Measurements from ENCODE around the gene C14orf93. TPM values are rescaled to one million over a fixed set of nuclear protein-coding genes. Genes with fewer than 3 reads are reported as not detected.

C14orf93 gene
- total and polyA plus RNA-seq, 9 of the 15 experiments (the other 6 are each of a cell fraction or from before 2014, with no cell fraction given): 2.2 to 22.4 (median 16.1) TPM

DNA sequence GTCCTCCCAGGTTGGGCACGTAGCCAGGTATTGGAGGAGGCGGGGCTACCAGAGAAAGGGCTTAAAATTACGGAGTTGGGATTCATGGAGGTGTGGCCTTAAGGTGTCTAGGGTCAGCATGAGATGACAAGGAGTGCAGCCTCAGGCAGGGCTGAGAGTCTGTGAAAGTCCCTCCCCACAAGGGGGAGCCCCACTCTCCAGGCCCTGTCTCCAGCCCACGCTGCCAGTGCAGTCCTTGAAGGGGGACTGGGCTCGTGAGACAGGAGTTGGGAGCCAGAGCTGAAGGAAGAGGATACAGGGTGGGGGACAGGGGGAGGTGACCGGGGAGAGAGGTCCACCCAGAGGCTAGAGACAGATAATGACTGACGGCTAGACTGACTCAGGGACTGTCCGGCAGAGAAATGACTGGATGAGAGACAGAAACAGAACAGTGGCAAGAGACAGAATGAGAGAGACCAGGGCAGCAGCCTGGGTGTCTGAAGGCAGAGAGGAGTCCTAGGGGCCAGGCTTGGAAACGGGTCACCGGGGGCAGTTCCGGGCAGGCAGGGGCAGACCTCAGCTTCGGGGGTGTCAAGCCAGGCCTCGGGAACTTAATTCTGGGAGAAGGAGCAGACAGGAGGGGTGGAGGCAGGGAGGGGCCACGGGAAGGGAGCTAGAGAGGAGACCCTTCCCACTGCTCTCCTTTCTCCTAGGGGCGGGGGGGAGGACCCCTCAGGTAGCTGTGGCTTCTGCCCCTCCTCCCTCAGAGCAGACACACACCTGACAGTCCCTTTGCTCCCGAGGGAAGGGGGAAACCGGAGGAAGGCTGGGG, 46.4 kb upstream of the C14orf93 start (continued):
- TF ChIP-seq ZBTB7A (IDR thresholded peaks at IDR 0.05; ENCODE audit: borderline replicate concordance, control insufficient read depth, low read depth, low read length) (peak; percentile 37; the same call in 1 of the 2 replicates), MAX (CRISPR knock-in tag; IDR thresholded peaks at IDR 0.05) (no peak; the same call in 1 of the 2 replicates), MBD1 (CRISPR knock-in tag; IDR thresholded peaks at IDR 0.05) (no peak), ZBTB11 (CRISPR knock-in tag; IDR thresholded peaks at IDR 0.05) (no peak), ELF1 (tag; IDR thresholded peaks at IDR 0.05) (no peak), PRMT5 (CRISPR knock-in tag; IDR thresholded peaks at IDR 0.05) (no peak), TAF1 (IDR thresholded peaks at IDR 0.05; ENCODE audit: control insufficient read depth, extremely low read depth, insufficient read depth, low read length, severe bottlenecking) (peak; percentile 45), BRF1 (IDR thresholded peaks at IDR 0.05; ENCODE audit: borderline replicate concordance, extremely low read depth, insufficient read length) (no peak), ATF1 (CRISPR knock-in tag; IDR thresholded peaks at IDR 0.05) (no peak), ATF1 (tag; IDR thresholded peaks at IDR 0.05) (peak; percentile 41; the same call in 1 of the 2 replicates), RFX7 (CRISPR knock-in tag; IDR thresholded peaks at IDR 0.05) (no peak), TAL1 (IDR thresholded peaks at IDR 0.05) (no peak), TRIM28 (IDR thresholded peaks at IDR 0.05) (0 out of 2 replicates have a peak, but pooled peaks have one; percentile 22), ZFP30 (CRISPR knock-in tag; IDR thresholded peaks at IDR 0.05; ENCODE audit: borderline replicate concordance) (no peak), HDAC3 (IDR thresholded peaks at IDR 0.05; ENCODE audit: borderline replicate concordance, partially characterized antibody) (no peak), ATF4 (CRISPR knock-in tag; IDR thresholded peaks at IDR 0.05) (no peak)
- TF ChIP-seq, protein P1, sequence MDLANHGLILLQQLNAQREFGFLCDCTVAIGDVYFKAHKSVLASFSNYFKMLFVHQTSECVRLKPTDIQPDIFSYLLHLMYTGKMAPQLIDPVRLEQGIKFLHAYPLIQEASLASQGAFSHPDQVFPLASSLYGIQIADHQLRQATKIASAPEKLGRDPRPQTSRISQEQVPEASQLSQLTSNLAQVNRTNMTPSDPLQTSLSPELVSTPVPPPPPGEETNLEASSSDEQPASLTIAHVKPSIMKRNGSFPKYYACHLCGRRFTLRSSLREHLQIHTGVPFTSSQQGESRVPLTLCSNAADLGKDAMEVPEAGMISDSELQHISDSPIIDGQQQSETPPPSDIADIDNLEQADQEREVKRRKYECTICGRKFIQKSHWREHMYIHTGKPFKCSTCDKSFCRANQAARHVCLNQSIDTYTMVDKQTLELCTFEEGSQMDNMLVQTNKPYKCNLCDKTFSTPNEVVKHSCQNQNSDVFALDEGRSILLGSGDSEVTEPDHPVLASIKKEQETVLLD (IDR thresholded peaks at IDR 0.05): peak; percentile 70
- TF ChIP-seq, protein P2, sequence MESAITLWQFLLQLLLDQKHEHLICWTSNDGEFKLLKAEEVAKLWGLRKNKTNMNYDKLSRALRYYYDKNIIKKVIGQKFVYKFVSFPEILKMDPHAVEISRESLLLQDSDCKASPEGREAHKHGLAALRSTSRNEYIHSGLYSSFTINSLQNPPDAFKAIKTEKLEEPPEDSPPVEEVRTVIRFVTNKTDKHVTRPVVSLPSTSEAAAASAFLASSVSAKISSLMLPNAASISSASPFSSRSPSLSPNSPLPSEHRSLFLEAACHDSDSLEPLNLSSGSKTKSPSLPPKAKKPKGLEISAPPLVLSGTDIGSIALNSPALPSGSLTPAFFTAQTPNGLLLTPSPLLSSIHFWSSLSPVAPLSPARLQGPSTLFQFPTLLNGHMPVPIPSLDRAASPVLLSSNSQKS (CRISPR knock-in tag; IDR thresholded peaks at IDR 0.05): no peak
